Dermis blood vessel endothelial cell (primary cell): Measurements from ENCODE around the gene DLG4. TPM values are rescaled to one million over a fixed set of nuclear protein-coding genes. Genes with fewer than 3 reads are reported as not detected.

ENCODE experiments used
- DNase-seq: peaks from one replicate; pipeline ENCODE4 v3.0.0; 2010
- total RNA-seq: library from RNA; depleted of rRNA; stranded (reverse); fragments of >200 nt; gene quantifications from 2 replicates; pipeline ENCODE4 v1.2.3, GENCODE V29; 2014

Gene DLG4
- total RNA-seq, 1 donor from 2014 or later: 13.4 TPM

- no peak for DNase-seq
These were observed 71.9 kb downstream of the DLG4 start for GRCh38 chr17:7147772-7148171.

GRCh38 chr17:7146115-7146514, 73.5 kb downstream of the DLG4 start:
- peak; percentile 24 for DNase-seq

- no peak for DNase-seq
These were observed 75.4 kb downstream of the DLG4 start for GRCh38 chr17:7144213-7144612.

- no peak for DNase-seq
These were observed 77.8 kb downstream of the DLG4 start for GRCh38 chr17:7141824-7142223.

GRCh38 chr17:7139400-7139799, 80.2 kb downstream of the DLG4 start:
- no peak for DNase-seq

- DNase-seq: no peak
These were observed 80.7 kb downstream of the DLG4 start for GRCh38 chr17:7138800-7139381.

GRCh38 chr17:7137171-7137943, 82.3 kb downstream of the DLG4 start:
- no peak for DNase-seq

Other genes starting within 250 kb of the DLG4 start
- not detected in 2 replicates for gene ALOX12, start 223.8 kb downstream of the DLG4 start, total RNA-seq
- gene RNASEK, start 207.2 kb downstream of the DLG4 start, total RNA-seq: 28.1 and 47.9 TPM in 2 replicates
- 86.6 and 140 TPM in 2 replicates for gene BCL6B, start 196.8 kb downstream of the DLG4 start, total RNA-seq
- 1.7 and 2.2 TPM in 2 replicates for gene SLC16A13, start 183.8 kb downstream of the DLG4 start, total RNA-seq
- gene SLC16A11, start 175.7 kb downstream of the DLG4 start, total RNA-seq: 1.1 and 1.5 TPM in 2 replicates
- 0.60 and 1.5 TPM in 2 replicates for gene CLEC10A, start 139.6 kb downstream of the DLG4 start, total RNA-seq
- not detected in 2 replicates for gene ASGR2, start 105.0 kb downstream of the DLG4 start, total RNA-seq
- 9.5 and 18.2 TPM in 2 replicates for gene ASGR1, start 40.5 kb downstream of the DLG4 start, total RNA-seq
- 196 and 385 TPM in 2 replicates for gene ACADVL, start 102 bp upstream of the DLG4 start, total RNA-seq
- 32.8 and 45.7 TPM in 2 replicates for gene DVL2, start 14.7 kb upstream of the DLG4 start, total RNA-seq
- 41.4 and 42.8 TPM in 2 replicates for gene PHF23, start 19.6 kb upstream of the DLG4 start, total RNA-seq
- 148 and 196 TPM in 2 replicates for gene GABARAP, start 22.6 kb upstream of the DLG4 start, total RNA-seq
- gene CTDNEP1, start 31.9 kb upstream of the DLG4 start, total RNA-seq: 25.2 and 56.5 TPM in 2 replicates
- gene ELP5, start 32.4 kb upstream of the DLG4 start, total RNA-seq: 33.0 and 52.2 TPM in 2 replicates
- gene CLDN7, start 42.6 kb upstream of the DLG4 start, total RNA-seq: 2.4 and 5.3 TPM in 2 replicates
- gene SLC2A4, start 61.9 kb upstream of the DLG4 start, total RNA-seq: 0.28 and 0.34 TPM in 2 replicates
- gene YBX2, start 74.8 kb upstream of the DLG4 start, total RNA-seq: 0.17 TPM in 1 of 2 replicates, not detected in the other
- gene EIF5A, start 87.8 kb upstream of the DLG4 start, total RNA-seq: 416 and 525 TPM in 2 replicates
- 45.2 and 45.6 TPM in 2 replicates for gene GPS2, start 95.5 kb upstream of the DLG4 start, total RNA-seq
- 17.3 and 23.3 TPM in 2 replicates for gene NEURL4, start 109.5 kb upstream of the DLG4 start, total RNA-seq
- not detected in 2 replicates for gene ACAP1, start 116.7 kb upstream of the DLG4 start, total RNA-seq
- 2.6 and 3.2 TPM in 2 replicates for gene KCTD11, start 132.3 kb upstream of the DLG4 start, total RNA-seq
- gene TMEM95, start 135.3 kb upstream of the DLG4 start, total RNA-seq: not detected in 2 replicates
- 2.2 and 3.6 TPM in 2 replicates for gene TNK1, start 161.3 kb upstream of the DLG4 start, total RNA-seq
- 21.3 and 34.1 TPM in 2 replicates for gene PLSCR3, start 174.7 kb upstream of the DLG4 start, total RNA-seq
- 59.2 and 112 TPM in 2 replicates for gene TMEM256, start 184.3 kb upstream of the DLG4 start, total RNA-seq
- 2.7 and 5.5 TPM in 2 replicates for gene NLGN2, start 188.0 kb upstream of the DLG4 start, total RNA-seq
- gene SPEM1, start 200.5 kb upstream of the DLG4 start, total RNA-seq: not detected in 2 replicates
- not detected in 2 replicates for gene SPEM2, start 205.8 kb upstream of the DLG4 start, total RNA-seq
- not detected in 2 replicates for gene SPEM3, start 209.0 kb upstream of the DLG4 start, total RNA-seq
- 11.3 and 12.9 TPM in 2 replicates for gene TMEM102, start 215.6 kb upstream of the DLG4 start, total RNA-seq
- gene FGF11, start 219.7 kb upstream of the DLG4 start, total RNA-seq: 0.28 and 0.51 TPM in 2 replicates
- gene CHRNB1, start 225.2 kb upstream of the DLG4 start, total RNA-seq: 4.6 and 5.8 TPM in 2 replicates